NCI-H69 (cell line): ENCODE data around the gene LIMA1.
"Not testable (repeated sequence)": the region's sequence is repeated elsewhere in the genome, so short reads cannot be mapped to it uniquely, and the experiment has no call there.

Source experiments
- DNase-seq: peaks from one replicate; lab custom pipeline; 2025; lab: John Stamatoyannopoulos, UW

LIMA1 gene

DNA sequence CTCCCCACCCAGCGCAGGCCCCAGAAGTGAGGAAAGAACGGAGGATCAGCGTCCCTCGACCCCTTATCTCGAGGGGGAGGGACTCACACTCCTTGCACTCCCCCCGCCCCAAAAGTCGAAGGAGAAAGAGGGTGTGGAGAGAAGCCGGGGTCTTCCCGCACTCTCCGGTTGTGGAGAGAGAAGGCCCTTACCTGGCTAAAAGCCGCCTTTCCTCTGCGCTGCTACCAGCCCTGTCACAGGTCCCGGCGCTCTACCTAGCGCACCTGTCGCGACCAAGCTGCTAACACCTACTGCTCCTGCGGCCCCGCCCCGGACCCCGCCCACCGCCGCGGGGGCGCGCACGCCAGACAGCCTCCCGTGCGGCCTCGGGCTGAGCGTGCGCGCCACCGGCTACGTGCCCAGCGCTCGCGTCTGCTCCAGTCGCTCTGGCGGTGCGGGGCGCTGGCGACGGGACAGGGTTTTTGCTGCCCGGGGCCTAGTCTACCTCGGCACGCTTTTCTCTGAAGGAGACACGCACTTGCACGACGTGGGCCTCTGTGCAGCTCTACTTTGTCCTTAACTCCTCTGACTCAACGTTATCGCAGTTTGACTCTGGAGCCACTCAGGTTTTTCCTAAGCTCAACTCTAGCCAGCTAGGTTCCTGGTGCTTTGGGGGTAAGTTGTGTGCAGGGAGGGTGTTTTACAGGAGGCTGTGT is at the start of gene LIMA1:
Gene LIMA1, minus strand, starts transcription at position 292 of the 695 bp plus-strand sequence. CDS start 34,769 bp downstream, outside the sequence.
- peak; percentile 97 for DNase-seq

- DNase-seq, result no peak
Measured at GRCh38 chr12:50331745-50332144, 48.4 kb upstream of the LIMA1 start.

- DNase-seq, result not testable (repeated sequence)
Measured at GRCh38 chr12:50328664-50329063, 45.3 kb upstream of the LIMA1 start.

GRCh38 chr12:50326590-50327284 is 43.4 kb upstream of the LIMA1 start:
- DNase-seq, result peak; percentile 71

- peak; percentile 16 for DNase-seq
Measured at GRCh38 chr12:50325890-50326391, 42.6 kb upstream of the LIMA1 start.

DNA sequence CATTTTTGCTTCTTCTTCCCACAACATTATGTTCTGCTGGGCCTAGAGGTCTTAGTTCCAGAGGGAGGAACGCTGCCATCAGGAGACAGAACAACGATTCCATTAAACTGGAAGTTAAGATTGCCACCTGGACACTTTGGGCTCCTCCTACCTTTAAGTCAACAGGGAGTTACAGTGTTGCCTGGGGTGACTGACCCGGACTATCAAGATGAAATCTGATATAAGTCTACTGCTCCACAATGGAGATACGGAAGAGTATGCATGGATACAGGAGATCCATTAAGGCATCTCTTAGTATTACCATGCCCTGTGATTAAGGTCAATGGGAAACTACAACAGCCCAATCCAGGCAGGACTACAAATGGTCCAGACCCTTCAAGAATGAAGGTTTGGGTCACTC is 41.5 kb upstream of the LIMA1 start:
- DNase-seq, result not testable (repeated sequence)

DNA sequence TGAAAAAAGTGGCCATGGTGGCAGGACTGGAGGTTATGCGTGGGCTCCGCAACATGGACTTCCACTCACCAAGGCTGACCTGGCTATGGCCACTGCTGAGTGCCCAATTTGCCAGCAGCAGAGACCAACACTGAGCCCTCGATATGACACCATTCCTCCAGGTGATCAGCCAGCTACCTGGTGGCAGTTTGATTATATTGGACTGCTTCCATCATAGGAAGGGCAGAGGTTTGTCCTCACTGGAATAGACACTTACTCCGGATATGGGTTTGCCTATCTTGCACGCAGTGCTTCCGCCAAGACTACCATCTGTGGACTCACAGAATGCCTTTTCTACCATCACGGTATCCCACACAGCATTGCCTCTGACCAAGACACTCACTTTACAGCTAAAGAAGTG is 40.8 kb upstream of the LIMA1 start:
- not testable (repeated sequence) for DNase-seq

- DNase-seq, result no peak
Measured at GRCh38 chr12:50322206-50322605, 38.9 kb upstream of the LIMA1 start.

- no peak for DNase-seq
Measured at GRCh38 chr12:50317203-50317602, 33.9 kb upstream of the LIMA1 start.

DNA sequence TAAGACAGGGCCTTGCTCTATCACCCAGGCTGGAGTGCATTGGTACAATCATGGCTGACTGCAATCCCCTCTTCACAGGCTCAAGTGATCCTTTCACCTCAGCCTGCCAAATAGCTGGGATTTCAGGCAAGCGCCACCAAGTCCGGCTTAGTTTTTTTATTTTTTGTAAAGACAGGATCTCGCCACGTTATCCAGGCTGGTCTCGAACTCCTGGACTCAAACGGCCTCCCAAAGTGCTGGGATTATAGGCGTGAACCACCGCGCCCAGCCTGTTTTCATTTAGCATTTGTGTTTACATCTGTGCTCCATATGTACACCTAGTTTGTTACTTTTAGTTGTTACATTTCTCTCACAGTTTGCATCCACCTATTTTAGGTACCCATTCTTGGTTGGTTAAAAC is 32.5 kb upstream of the LIMA1 start:
- no peak for DNase-seq

- peak; percentile 53 for DNase-seq
Measured at GRCh38 chr12:50314636-50315312, 31.5 kb upstream of the LIMA1 start.

- not testable (repeated sequence) for DNase-seq
Measured at GRCh38 chr12:50313971-50314370, 30.7 kb upstream of the LIMA1 start.

DNA sequence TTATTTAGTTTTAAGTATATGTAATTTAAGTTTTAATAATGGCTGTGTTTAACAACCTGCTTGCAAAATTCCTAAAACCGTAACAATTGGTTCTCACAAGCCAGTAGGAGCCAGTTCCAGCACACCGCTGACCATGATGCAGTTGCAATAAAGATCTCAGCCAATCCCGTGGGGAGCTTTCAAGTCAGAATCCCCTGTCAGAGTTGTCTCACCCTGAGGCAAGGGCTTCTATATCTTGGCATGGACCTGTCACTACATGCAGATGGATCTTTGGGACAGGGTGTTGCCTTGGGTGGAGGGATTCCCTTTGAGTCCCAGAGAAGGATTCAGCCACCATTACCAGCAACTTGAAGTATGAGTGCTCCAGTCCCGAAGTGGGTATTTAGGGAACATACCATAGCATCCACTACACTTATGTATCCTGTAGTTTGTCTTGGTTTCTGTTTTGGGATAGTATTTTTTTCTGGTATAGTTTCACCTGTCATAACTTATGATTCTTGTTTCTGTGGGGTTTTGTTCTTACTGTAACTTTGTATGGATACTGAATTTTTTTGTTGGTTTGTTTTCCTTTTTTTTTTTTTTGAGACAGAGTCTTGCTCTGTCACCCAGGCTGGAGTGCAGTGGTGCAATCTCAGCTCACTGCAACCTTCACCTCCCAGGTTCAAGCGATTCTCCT is 30.1 kb upstream of the LIMA1 start:
- no peak for DNase-seq

GRCh38 chr12:50311858-50312609 is 28.7 kb upstream of the LIMA1 start:
- not testable (repeated sequence) for DNase-seq

DNA sequence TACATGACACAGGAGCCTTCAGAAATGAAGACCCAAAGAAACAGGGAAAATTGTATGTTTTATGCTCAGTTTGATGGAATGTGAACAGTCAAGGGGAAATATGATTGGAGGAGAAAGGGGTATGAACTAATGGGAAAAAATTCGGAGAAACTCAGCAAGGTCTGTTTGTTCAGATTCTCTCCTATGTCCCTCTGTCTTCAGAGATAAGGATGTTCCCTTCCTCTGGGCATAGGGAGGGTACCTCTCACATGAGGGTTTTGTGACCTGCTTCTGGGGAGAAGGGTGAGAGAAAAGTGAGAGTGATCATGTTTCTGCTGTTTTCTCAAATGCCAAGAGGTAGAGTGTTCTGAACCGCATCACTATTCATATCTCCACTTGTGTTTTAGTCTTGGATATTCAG is 26.6 kb upstream of the LIMA1 start:
- DNase-seq, result no peak

DNA sequence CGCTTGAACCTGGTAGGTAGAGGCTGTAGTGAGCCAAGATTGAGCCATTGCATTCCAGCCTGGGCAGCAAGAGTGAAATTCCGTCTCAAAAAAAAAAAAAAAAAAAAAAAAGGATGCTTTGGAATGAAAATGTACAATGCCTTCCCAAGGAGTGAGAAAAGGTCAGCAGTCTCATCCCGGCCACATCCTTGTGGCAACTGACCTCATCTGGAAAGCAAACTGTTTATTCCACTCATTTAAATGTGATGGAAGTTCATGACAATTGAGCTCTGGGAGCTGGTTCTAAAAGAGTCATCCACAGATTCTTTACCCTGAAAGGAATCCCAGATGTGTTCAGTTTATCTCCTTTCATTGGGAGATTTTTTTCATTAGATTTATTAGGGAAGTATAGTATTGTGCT is 19.4 kb upstream of the LIMA1 start:
- DNase-seq, result no peak

- peak; percentile 15 for DNase-seq
Measured at GRCh38 chr12:50297996-50298395, 14.7 kb upstream of the LIMA1 start.

DNA sequence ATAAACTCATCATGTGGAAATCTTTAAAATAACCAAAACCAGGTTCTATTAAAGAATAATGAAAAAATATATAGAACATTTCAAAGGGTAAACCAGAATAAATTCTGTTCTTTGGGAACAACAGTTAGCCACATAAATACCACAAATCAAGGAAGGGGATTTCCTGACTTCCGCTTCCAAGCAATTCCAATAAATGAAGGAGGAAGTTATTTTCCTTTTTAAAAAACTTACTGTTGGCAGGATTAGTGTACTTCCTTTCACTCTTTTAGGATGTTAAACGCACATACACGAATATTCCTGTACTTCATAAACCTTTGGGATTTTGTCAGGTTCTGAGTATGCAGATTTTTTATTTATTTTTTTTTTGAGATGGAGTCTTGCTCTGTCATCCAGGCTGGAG is 13.7 kb upstream of the LIMA1 start:
- DNase-seq, result no peak

DNA sequence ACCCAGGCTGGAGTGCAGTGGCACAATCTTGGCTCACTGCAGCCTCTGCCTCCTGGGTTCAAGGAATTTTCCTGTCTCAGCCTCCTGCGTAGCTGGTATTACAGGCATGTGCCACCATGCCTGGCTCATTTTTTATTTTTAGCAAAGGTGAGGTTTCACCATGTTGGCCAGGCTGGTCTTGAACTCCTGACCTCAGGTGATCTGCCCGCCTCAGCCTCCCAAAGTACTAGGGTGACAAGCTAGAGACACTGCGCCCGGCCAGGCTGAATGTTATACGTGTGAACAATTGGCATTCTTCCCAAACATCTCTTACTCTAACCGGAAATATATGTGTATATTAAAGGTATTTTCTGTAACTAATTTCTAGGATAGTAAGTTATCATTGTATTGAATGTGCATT is 13.2 kb upstream of the LIMA1 start:
- no peak for DNase-seq

- DNase-seq, result no peak
Measured at GRCh38 chr12:50291377-50291776, 8.1 kb upstream of the LIMA1 start.

GRCh38 chr12:50290692-50291091 is 7.4 kb upstream of the LIMA1 start:
- DNase-seq, result not testable (repeated sequence)

GRCh38 chr12:50287271-50287670 is 4.0 kb upstream of the LIMA1 start:
- DNase-seq, result no peak
